ENCODE results near the gene ELAC2. TPM values are rescaled to one million over a fixed set of nuclear protein-coding genes. Genes with fewer than 3 reads are reported as not detected.
"Not testable (repeated sequence)": the region's sequence is repeated elsewhere in the genome, so short reads cannot be mapped to it uniquely, and the experiment has no call there.

The ELAC2 gene
- total RNA-seq, 4 donors from 2014 or later: 70.7 to 78.7 (median 76.2) TPM

- Histone ChIP-seq H3K27me3 (peaks cover 0 to 2% (median 2%) of the 10 kb centered on the region in 3 donors), H3K4me1 (peaks cover 0 to 3% of the 10 kb centered on the region in 2 donors), H3K36me3 (no peaks in the 10 kb centered on the region), H3K9me3 (no peaks in the 10 kb centered on the region), H3K27ac (no peak overlapping the region), H3K4me3 (no peak overlapping the region)
- ATAC-seq: no peak
- TF ChIP-seq CTCF (IDR thresholded peaks at IDR 0.05 in 4 of 5, conservative IDR thresholded peaks at IDR 0.05 in 1 of 5) (no peak), POLR2A (IDR thresholded peaks at IDR 0.05) (no peak)
- intact Hi-C loops (cut with DNase I; ENCODE audit: low total_unique reads) (no loop called here), in situ Hi-C loops (cut with MboI; ENCODE audit: low sequenced_read_pairs in 4 of 4) (no loop called here)
- no peak for DNase-seq
Measured at GRCh38 chr17:12982224-12982623, 35.6 kb downstream of the ELAC2 start.

GRCh38 chr17:12979826-12980500, 37.9 kb downstream of the ELAC2 start:
- intact Hi-C loops (cut with DNase I; ENCODE audit: low total_unique reads): no loop called here
- H3K27ac ChIP-seq: no peak overlapping the region
- in situ Hi-C loops (cut with MboI; ENCODE audit: low sequenced_read_pairs in 4 of 4): no loop called here
- no peak overlapping the region for H3K4me3 ChIP-seq
- peaks cover 0 to 3% of the 10 kb centered on the region in 2 donors for H3K4me1 ChIP-seq
- no peak for ATAC-seq
- no peak for TF ChIP-seq CTCF (IDR thresholded peaks at IDR 0.05 in 4 of 5, conservative IDR thresholded peaks at IDR 0.05 in 1 of 5)
- TF ChIP-seq POLR2A (IDR thresholded peaks at IDR 0.05): no peak
- H3K9me3 ChIP-seq: no peaks in the 10 kb centered on the region
- peaks cover 0 to 2% (median 0%) of the 10 kb centered on the region in 3 donors for H3K27me3 ChIP-seq
- DNase-seq: no peak
- H3K36me3 ChIP-seq: no peaks in the 10 kb centered on the region

- in situ Hi-C loops (cut with MboI; ENCODE audit: low sequenced_read_pairs in 4 of 4) (no loop called here), intact Hi-C loops (cut with DNase I; ENCODE audit: low total_unique reads) (no loop called here)
- H3K36me3 ChIP-seq: no peaks in the 10 kb centered on the region
Measured at GRCh38 chr17:12979246-12979645, 38.6 kb downstream of the ELAC2 start.

GRCh38 chr17:12978787-12979186, 39.0 kb downstream of the ELAC2 start:
- H3K9me3 ChIP-seq; DNase-seq; H3K27ac ChIP-seq; H3K27me3 ChIP-seq; H3K4me1 ChIP-seq; in situ Hi-C loops (cut with MboI; ENCODE audit: low sequenced_read_pairs in 4 of 4); ATAC-seq; intact Hi-C loops (cut with DNase I; ENCODE audit: low total_unique reads); H3K36me3 ChIP-seq; H3K4me3 ChIP-seq: not testable (repeated sequence)

More at GRCh38 chr17:12979246-12979645, 38.6 kb downstream of the ELAC2 start:
- Histone ChIP-seq H3K4me3 (no peak overlapping the region), H3K27ac (no peak overlapping the region), H3K9me3 (no peaks in the 10 kb centered on the region), H3K27me3 (peaks cover 0 to 2% (median 1%) of the 10 kb centered on the region in 3 donors), H3K4me1 (peaks cover 0 to 3% of the 10 kb centered on the region in 2 donors)
- ATAC-seq (no peak), DNase-seq (no peak)
- TF ChIP-seq CTCF (IDR thresholded peaks at IDR 0.05 in 4 of 5, conservative IDR thresholded peaks at IDR 0.05 in 1 of 5) (no peak), POLR2A (IDR thresholded peaks at IDR 0.05) (no peak)

- no peak overlapping the region for H3K27ac ChIP-seq
- no peaks in the 10 kb centered on the region for H3K9me3 ChIP-seq
- H3K4me3 ChIP-seq: no peak overlapping the region
- H3K27me3 ChIP-seq: peaks cover 0 to 3% (median 0%) of the 10 kb centered on the region in 3 donors
- no peaks in the 10 kb centered on the region for H3K36me3 ChIP-seq
- in situ Hi-C loops (cut with MboI; ENCODE audit: low sequenced_read_pairs in 4 of 4): no loop called here
- peaks cover 3 to 10% of the 10 kb centered on the region in 2 donors for H3K4me1 ChIP-seq
- TF ChIP-seq POLR2A (IDR thresholded peaks at IDR 0.05): no peak
- no peak for TF ChIP-seq CTCF (IDR thresholded peaks at IDR 0.05 in 4 of 5, conservative IDR thresholded peaks at IDR 0.05 in 1 of 5)
- no peak for ATAC-seq
- intact Hi-C loops (cut with DNase I; ENCODE audit: low total_unique reads): no loop called here
- no peak for DNase-seq
Measured at GRCh38 chr17:12977008-12977751, 40.6 kb downstream of the ELAC2 start.
